ENCODE data around the gene OR7G1. TPM values are rescaled to one million over a fixed set of nuclear protein-coding genes. Genes with fewer than 3 reads are reported as not detected.

OR7G1 gene
- total RNA-seq, 1 experiment from 2014 or later, result not detected

DNA sequence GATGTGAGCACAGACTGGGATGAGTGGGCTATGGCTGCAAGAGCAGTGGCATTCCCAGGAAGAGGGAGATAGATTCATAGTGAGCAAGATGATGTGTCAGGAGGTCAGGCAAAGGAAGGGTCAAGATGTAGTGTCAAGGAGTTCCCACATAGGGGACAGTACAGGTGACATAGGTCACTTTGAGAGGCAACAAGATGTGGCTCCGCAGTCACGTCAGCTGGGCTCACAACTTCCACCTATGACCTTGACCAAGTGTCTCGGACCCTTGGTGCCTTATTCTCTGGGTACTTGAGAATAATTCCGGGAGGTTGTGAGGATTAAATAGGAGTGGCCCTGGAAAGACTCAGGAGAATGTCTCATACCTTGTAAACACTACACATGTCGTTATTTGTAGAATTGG lies 35.1 kb upstream of the OR7G1 start:
- Histone ChIP-seq H2AFZ (no peak overlapping the region), H3K79me2 (ENCODE audit: low read depth) (peaks cover 98% of the 10 kb centered on the region), H3F3A (ENCODE audit: insufficient read depth, low read depth) (no peaks in the 10 kb centered on the region), H3K9me2 (ENCODE audit: insufficient read depth) (no peaks in the 10 kb centered on the region), H3K27me3 (ENCODE audit: insufficient read depth, low read depth) (no peaks in the 10 kb centered on the region), H3K4me2 (no peak overlapping the region), H3K36me3 (ENCODE audit: low read depth) (peaks cover 88% of the 10 kb centered on the region), H3K27ac (no peak overlapping the region), H3K9me3 (ENCODE audit: insufficient read depth, low read depth) (peaks cover 67% of the 10 kb centered on the region), H3K4me1 (replicated peaks; ENCODE audit: insufficient read depth) (no peaks in the 10 kb centered on the region; the same call in none of the 2 replicates), H4K20me1 (ENCODE audit: insufficient read depth) (peaks cover 2% of the 10 kb centered on the region), H3K4me3 (no peak overlapping the region)
- no peak for TF ChIP-seq EZH2 (IDR thresholded peaks at IDR 0.05; ENCODE audit: low read depth)
- TF ChIP-seq, protein P1, sequence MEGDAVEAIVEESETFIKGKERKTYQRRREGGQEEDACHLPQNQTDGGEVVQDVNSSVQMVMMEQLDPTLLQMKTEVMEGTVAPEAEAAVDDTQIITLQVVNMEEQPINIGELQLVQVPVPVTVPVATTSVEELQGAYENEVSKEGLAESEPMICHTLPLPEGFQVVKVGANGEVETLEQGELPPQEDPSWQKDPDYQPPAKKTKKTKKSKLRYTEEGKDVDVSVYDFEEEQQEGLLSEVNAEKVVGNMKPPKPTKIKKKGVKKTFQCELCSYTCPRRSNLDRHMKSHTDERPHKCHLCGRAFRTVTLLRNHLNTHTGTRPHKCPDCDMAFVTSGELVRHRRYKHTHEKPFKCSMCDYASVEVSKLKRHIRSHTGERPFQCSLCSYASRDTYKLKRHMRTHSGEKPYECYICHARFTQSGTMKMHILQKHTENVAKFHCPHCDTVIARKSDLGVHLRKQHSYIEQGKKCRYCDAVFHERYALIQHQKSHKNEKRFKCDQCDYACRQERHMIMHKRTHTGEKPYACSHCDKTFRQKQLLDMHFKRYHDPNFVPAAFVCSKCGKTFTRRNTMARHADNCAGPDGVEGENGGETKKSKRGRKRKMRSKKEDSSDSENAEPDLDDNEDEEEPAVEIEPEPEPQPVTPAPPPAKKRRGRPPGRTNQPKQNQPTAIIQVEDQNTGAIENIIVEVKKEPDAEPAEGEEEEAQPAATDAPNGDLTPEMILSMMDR (conservative IDR thresholded peaks at IDR 0.05), result no peak
- no TSS peak for BruUV-seq (replicated peaks)
- no peak for DNase-seq
- POLR2A ChIA-PET (ENCODE audit: unreplicated experiment), result no interaction called here
- intact Hi-C loops (cut with micrococcal nuclease; ENCODE audit: unreplicated experiment), result no loop called here
- CTCF ChIA-PET, result no interaction called here

DNA sequence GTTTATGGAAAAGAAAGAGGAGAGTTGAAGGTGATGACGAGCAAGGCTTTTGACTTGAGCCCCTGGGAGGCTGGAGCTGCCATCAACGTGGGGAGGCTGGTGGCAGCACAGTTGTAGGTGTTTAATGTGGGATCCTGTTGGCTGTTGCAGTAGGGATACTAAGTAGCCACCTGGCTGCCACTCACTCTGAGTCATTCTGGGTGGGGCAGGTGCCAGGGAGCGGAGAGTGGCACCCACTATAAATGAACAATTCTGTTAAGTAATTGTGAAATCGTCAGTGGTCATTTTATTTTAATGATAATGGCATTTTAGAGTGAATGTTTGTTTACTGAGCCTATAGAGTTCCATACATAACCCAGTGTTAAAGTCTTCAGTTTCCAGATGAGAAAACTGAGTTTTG lies 34.4 kb upstream of the OR7G1 start:
- POLR2A ChIA-PET (ENCODE audit: unreplicated experiment), result no interaction called here
- H3K27ac ChIP-seq, result no peak overlapping the region
- CTCF ChIA-PET, result no interaction called here
- no peaks in the 10 kb centered on the region; the same call in none of the 2 replicates for H3K4me1 ChIP-seq (replicated peaks; ENCODE audit: insufficient read depth)
- no peak overlapping the region for H3K4me3 ChIP-seq
- H3K79me2 ChIP-seq (ENCODE audit: low read depth), result peaks cover 98% of the 10 kb centered on the region
- no TSS peak for BruUV-seq (replicated peaks)
- no peaks in the 10 kb centered on the region for H3K27me3 ChIP-seq (ENCODE audit: insufficient read depth, low read depth)
- H3F3A ChIP-seq (ENCODE audit: insufficient read depth, low read depth), result peaks cover under 1% of the 10 kb centered on the region; the same call in 1 of the 2 replicates
- intact Hi-C loops (cut with micrococcal nuclease; ENCODE audit: unreplicated experiment), result no loop called here
- no peak for DNase-seq
- H2AFZ ChIP-seq, result no peak overlapping the region
- peaks cover 2% of the 10 kb centered on the region for H4K20me1 ChIP-seq (ENCODE audit: insufficient read depth)
- peaks cover 74% of the 10 kb centered on the region for H3K9me3 ChIP-seq (ENCODE audit: insufficient read depth, low read depth)
- TF ChIP-seq, protein P1 (conservative IDR thresholded peaks at IDR 0.05), result no peak
- no peak for TF ChIP-seq EZH2 (IDR thresholded peaks at IDR 0.05; ENCODE audit: low read depth)
- H3K36me3 ChIP-seq (ENCODE audit: low read depth), result peaks cover 88% of the 10 kb centered on the region
- H3K4me2 ChIP-seq, result no peak overlapping the region
- H3K9me2 ChIP-seq (ENCODE audit: insufficient read depth), result no peaks in the 10 kb centered on the region

DNA sequence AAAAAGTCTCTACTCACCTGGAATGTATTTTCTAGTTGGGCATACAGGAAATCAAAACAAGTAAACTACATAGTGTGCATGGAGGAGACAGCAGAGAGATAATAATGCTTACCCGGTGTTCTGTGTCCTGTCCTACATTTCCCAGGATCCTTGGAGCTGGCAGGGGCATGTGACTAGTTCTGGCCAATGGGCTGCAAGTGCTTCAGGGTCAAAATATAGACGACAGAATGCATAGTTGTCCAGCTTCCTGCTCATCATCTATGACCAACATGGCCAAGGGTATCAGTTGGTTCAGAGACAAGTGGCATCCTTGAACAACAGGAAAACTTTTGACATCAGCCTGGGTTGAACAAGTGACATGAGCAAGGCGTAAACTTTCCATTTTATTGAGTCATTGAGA lies 33.1 kb upstream of the OR7G1 start:
- no peak for TF ChIP-seq EZH2 (IDR thresholded peaks at IDR 0.05; ENCODE audit: low read depth)
- TF ChIP-seq, protein P1 (conservative IDR thresholded peaks at IDR 0.05), result no peak
- Histone ChIP-seq H3K4me1 (replicated peaks; ENCODE audit: insufficient read depth) (no peaks in the 10 kb centered on the region; the same call in none of the 2 replicates), H4K20me1 (ENCODE audit: insufficient read depth) (peaks cover 2% of the 10 kb centered on the region), H3K4me3 (no peak overlapping the region), H3K79me2 (ENCODE audit: low read depth) (peaks cover 99% of the 10 kb centered on the region), H3K9me3 (ENCODE audit: insufficient read depth, low read depth) (peaks cover 75% of the 10 kb centered on the region), H3K27ac (no peak overlapping the region), H3K36me3 (ENCODE audit: low read depth) (peaks cover 88% of the 10 kb centered on the region), H3K27me3 (ENCODE audit: insufficient read depth, low read depth) (no peaks in the 10 kb centered on the region), H3K9me2 (ENCODE audit: insufficient read depth) (no peaks in the 10 kb centered on the region), H3F3A (ENCODE audit: insufficient read depth, low read depth) (peaks cover 7% of the 10 kb centered on the region), H3K4me2 (no peak overlapping the region), H2AFZ (no peak overlapping the region)
- intact Hi-C loops (cut with micrococcal nuclease; ENCODE audit: unreplicated experiment), result no loop called here
- no TSS peak for BruUV-seq (replicated peaks)
- CTCF ChIA-PET, result no interaction called here
- POLR2A ChIA-PET (ENCODE audit: unreplicated experiment), result no interaction called here
- DNase-seq, result no peak
